Breast epithelium (tissue), 4 donors: ENCODE measurements around the gene ADCY4. TPM values are rescaled to one million over a fixed set of nuclear protein-coding genes. Genes with fewer than 3 reads are reported as not detected.

Source experiments
- DNase-seq, 2 donors: peaks; one replicate each; pipeline ENCODE4 v3.0.0-alpha.2; 2019; ENCODE audit warnings: low spot score in 2 of 2
- H3K27ac ChIP-seq, 2 donors: fragments of 200-600 bp; sonication (generic) in 1 of 2; one replicate each; pipeline ENCODE4 v1.5.1; 2016 to 2019; ENCODE audit warnings: mild to moderate bottlenecking in 1 of 2
- H3K27me3 ChIP-seq, 2 donors: fragments of 200-600 bp; sonication (generic) in 1 of 2; one replicate each; pipeline versions ENCODE4 v1.5.1 to v1.6.0; 2017 to 2019; ENCODE audit warnings: control low read depth in 1 of 2, mild to moderate bottlenecking in 1 of 2
- H3K36me3 ChIP-seq: fragments of 200-600 bp; one replicate; pipeline ENCODE4 v1.5.1; 2019
- H3K4me1 ChIP-seq, 2 donors: fragments of 200-600 bp; sonication (generic); one replicate each; pipeline ENCODE4 v1.5.1; 2016 to 2019; ENCODE audit warnings: control low read depth in 1 of 2
- H3K4me3 ChIP-seq, 3 donors: fragments of 200-600 bp; sonication (generic); 1 replicate in 2 of 3; 2 replicates in 1 of 3; pipeline ENCODE4 v1.5.1; 2016 to 2019; ENCODE audit warnings: mild to moderate bottlenecking in 3 of 3, moderate library complexity in 2 of 3
- H3K9me3 ChIP-seq, 2 donors: fragments of 200-600 bp; sonication (generic) in 1 of 2; one replicate each; pipeline ENCODE4 v1.5.1; 2016 to 2019; ENCODE audit warnings: control low read depth in 1 of 2
- CTCF ChIP-seq, 3 donors: fragments of 450-650 bp; IDR thresholded peaks; one replicate each; pipeline ENCODE4 v1.5.1; 2016 to 2017; ENCODE audit warnings: antibody characterized with exemption in 3 of 3, mild to moderate bottlenecking in 3 of 3, moderate library complexity in 3 of 3
- POLR2A ChIP-seq: fragments of 450-650 bp; IDR thresholded peaks from one replicate; pipeline ENCODE4 v1.6.1; 2016; ENCODE audit warnings: antibody characterized with exemption, mild to moderate bottlenecking, moderate library complexity
- POLR2AphosphoS5 ChIP-seq, 3 donors: sonication (generic); formaldehyde crosslinking; IDR thresholded peaks; one replicate each; pipeline ENCODE4 v1.6.1; 2017; ENCODE audit warnings: antibody characterized with exemption in 3 of 3
- intact Hi-C: fragments of 100-400 bp; cut with DNase I; formaldehyde crosslinking; loops from one replicate; pipeline ENCODE4 v1.15.1; 2023; ENCODE audit warnings: low total_unique reads
- total RNA-seq, 3 donors: library from RNA; depleted of rRNA; stranded (reverse); fragments of >200 nt; gene quantifications; one replicate each; pipeline ENCODE4 v1.1.0, GENCODE V29; 2016

The ADCY4 gene
- total RNA-seq, 3 donors from 2014 or later = 13.8 to 60.6 (median 27.7) TPM

GRCh38 chr14:24316597-24316950, 18.3 kb downstream of the ADCY4 start:
- H3K27me3 ChIP-seq = no peaks in the 10 kb centered on the region
- DNase-seq = no peak
- intact Hi-C loops = no loop called here
- peaks cover 2 to 6% of the 10 kb centered on the region in 2 donors for H3K4me1 ChIP-seq
- no peaks in the 10 kb centered on the region for H3K36me3 ChIP-seq
- peak overlapping the region in 1 of 2 donors; percentile 80 for H3K27ac ChIP-seq
- TF ChIP-seq POLR2A (no peak), POLR2AphosphoS5 (IDR thresholded peaks at IDR 0.05) (no peak), CTCF (IDR thresholded peaks at IDR 0.05) (no peak)
- H3K4me3 ChIP-seq = peak overlapping the region in 1 of 3 donors; percentile 27
- H3K9me3 ChIP-seq = no peaks in the 10 kb centered on the region

- H3K4me3 ChIP-seq = peak overlapping the region in 1 of 3 donors; percentile 27
- DNase-seq = no peak
These were observed 18.9 kb downstream of the ADCY4 start for GRCh38 chr14:24315807-24316596.

GRCh38 chr14:24315243-24315806, 19.5 kb downstream of the ADCY4 start:
- intact Hi-C loops = no loop called here
- no peak for DNase-seq
- TF ChIP-seq POLR2A (no peak), POLR2AphosphoS5 (IDR thresholded peaks at IDR 0.05) (no peak), CTCF (IDR thresholded peaks at IDR 0.05) (no peak)
- Histone ChIP-seq H3K27me3 (no peaks in the 10 kb centered on the region), H3K9me3 (no peaks in the 10 kb centered on the region), H3K4me3 (no peak overlapping the region), H3K4me1 (peaks cover 3 to 6% of the 10 kb centered on the region in 2 donors), H3K27ac (peak overlapping the region in 1 of 2 donors; percentile 80), H3K36me3 (no peaks in the 10 kb centered on the region)

More at GRCh38 chr14:24315807-24316596, 18.9 kb downstream of the ADCY4 start:
- Histone ChIP-seq H3K27ac (peak overlapping the region in 1 of 2 donors; percentile 80), H3K9me3 (no peaks in the 10 kb centered on the region), H3K4me1 (peaks cover 2 to 6% of the 10 kb centered on the region in 2 donors), H3K27me3 (no peaks in the 10 kb centered on the region), H3K36me3 (no peaks in the 10 kb centered on the region)
- intact Hi-C loops = no loop called here
- TF ChIP-seq POLR2AphosphoS5 (IDR thresholded peaks at IDR 0.05) (no peak), POLR2A (no peak)

GRCh38 chr14:24314377-24315193, 20.3 kb downstream of the ADCY4 start:
- no peak for DNase-seq
- H3K4me1 ChIP-seq = peaks cover 10 to 14% of the 10 kb centered on the region in 2 donors

More at GRCh38 chr14:24314377-24315193, 20.3 kb downstream of the ADCY4 start:
- Histone ChIP-seq H3K9me3 (no peaks in the 10 kb centered on the region), H3K27ac (peak overlapping the region in 1 of 2 donors; percentile 80), H3K4me3 (no peak overlapping the region), H3K36me3 (no peaks in the 10 kb centered on the region), H3K27me3 (no peaks in the 10 kb centered on the region)
- intact Hi-C loops = no loop called here
- TF ChIP-seq POLR2A (no peak), POLR2AphosphoS5 (IDR thresholded peaks at IDR 0.05) (no peak), CTCF (IDR thresholded peaks at IDR 0.05) (no peak)
